ENCODE measurements around the gene FCRLB.
"Not testable (repeated sequence)": the region's sequence is repeated elsewhere in the genome, so short reads cannot be mapped to it uniquely, and the experiment has no call there.

- not testable (repeated sequence) for TF ChIP-seq CTCF (IDR thresholded peaks at IDR 0.05; ENCODE audit: insufficient read depth, low read length, poor library complexity, severe bottlenecking); EZH2phosphoT487 (conservative IDR thresholded peaks at IDR 0.05; ENCODE audit: low read length)
These were observed 47.9 kb upstream of the FCRLB start for GRCh38 chr1:161673437-161673836.
